Endothelial cell of umbilical vein (primary cell): ENCODE results near the gene HSPB3. TPM values are rescaled to one million over a fixed set of nuclear protein-coding genes. Genes with fewer than 3 reads are reported as not detected.

Experiments used
- Bru-seq: library from RNA; stranded (reverse); fragments of 400-500 nt; gene quantifications from one replicate; lab custom pipeline; 2021; lab: Mats Ljungman, UMichigan
- BruChase-seq, 2 experiments: library from RNA; stranded (reverse); fragments of 400-500 nt; gene quantifications; one replicate each; lab custom pipeline; 2021; lab: Mats Ljungman, UMichigan
- BruUV-seq: library from RNA; stranded (reverse); fragments of 400-500 nt; replicated peaks from 2 replicates; lab custom pipeline; 2021; lab: Mats Ljungman, UMichigan
- CTCF ChIA-PET: fragments of 300-600, 350-600 bp; sonication (Branson Sonifier 250); formaldehyde crosslinking; loops from one replicate; lab custom pipeline; 2021; ENCODE audit warnings: antibody characterized with exemption, inconsistent platforms; lab: Charles Lee
- POLR2A ChIA-PET: fragments of 300-600, 350-600 bp; sonication (Branson Sonifier 250); formaldehyde crosslinking; loops from one replicate; lab custom pipeline; 2021; ENCODE audit warnings: antibody characterized with exemption, inconsistent platforms; lab: Charles Lee
- DNase-seq: peaks from one replicate; pipeline ENCODE4 v3.0.0-alpha.2; 2011; ENCODE audit warnings: low read depth, low spot score
- FAIRE-seq: peaks from 2 replicates; lab custom pipeline; 2011; peaks lifted over from hg19 to GRCh38; lab: Jason Lieb, UNC
- H2AFZ ChIP-seq: 2 replicates; pipeline ENCODE4 v1.6.0; 2012; ENCODE audit warnings: low read depth, low read length, control low read depth, inconsistent platforms
- H3K27ac ChIP-seq: 2 replicates; pipeline ENCODE4 v1.5.1; 2011; ENCODE audit warnings: low read depth, mild to moderate bottlenecking, control low read depth, low read length, moderate library complexity; ENCODE audit not compliant: insufficient read depth
- H3K27me3 ChIP-seq, 2 experiments: 2 replicates each; pipeline versions ENCODE4 v1.6.0 to v1.6.1; 2011; ENCODE audit warnings: low read length in 2 of 2, mixed read lengths in 1 of 2; ENCODE audit not compliant: control insufficient read depth in 2 of 2, insufficient read depth in 2 of 2
- H3K36me3 ChIP-seq, 2 experiments: 2 replicates in 1 of 2; 3 replicates in 1 of 2; pipeline ENCODE4 v1.5.1; 2011; ENCODE audit warnings: low read length in 2 of 2, mild to moderate bottlenecking in 1 of 2, moderate library complexity in 1 of 2; ENCODE audit not compliant: control insufficient read depth in 2 of 2, insufficient read depth in 2 of 2; ENCODE audit errors: extremely low read depth in 1 of 2
- H3K4me1 ChIP-seq: 3 replicates; pipeline ENCODE4 v1.5.1; 2011; ENCODE audit warnings: mild to moderate bottlenecking, low read length; ENCODE audit not compliant: control insufficient read depth, insufficient read depth; ENCODE audit errors: extremely low read depth
- H3K4me2 ChIP-seq: 2 replicates; pipeline ENCODE4 v1.6.1; 2011; ENCODE audit warnings: low read length, control low read depth, mixed read lengths; ENCODE audit not compliant: insufficient read depth
- H3K4me3 ChIP-seq, 3 experiments: fragments of 200-600 bp in 1 of 3; sonication (generic), shearing (Covaris generic) in 1 of 3; replicated peaks in 1 of 3; 2 replicates each; pipeline ENCODE4 v1.5.1; 2011 to 2016; ENCODE audit warnings: control low read depth in 3 of 3, low read length in 3 of 3, mild to moderate bottlenecking in 2 of 3, inconsistent platforms in 1 of 3, low read depth in 1 of 3, moderate library complexity in 1 of 3; ENCODE audit not compliant: insufficient read depth in 1 of 3
- H3K79me2 ChIP-seq: 2 replicates; pipeline ENCODE4 v1.6.0; 2012; ENCODE audit warnings: low read length, inconsistent platforms; ENCODE audit not compliant: control insufficient read depth, insufficient read depth
- H3K9ac ChIP-seq: replicated peaks from 2 replicates; pipeline ENCODE3; 2011; ENCODE audit warnings: low read length, control low read depth; ENCODE audit not compliant: insufficient read depth; ENCODE audit errors: extremely low read depth
- H3K9me1 ChIP-seq: replicated peaks from 3 replicates; pipeline ENCODE4 v1.6.0; 2011; ENCODE audit warnings: mild to moderate bottlenecking, low read length; ENCODE audit not compliant: control insufficient read depth, insufficient read depth; ENCODE audit errors: extremely low read depth
- H3K9me3 ChIP-seq: replicated peaks from 2 replicates; pipeline ENCODE4 v1.5.1; 2012; ENCODE audit warnings: low read length, inconsistent platforms; ENCODE audit not compliant: control insufficient read depth, insufficient read depth
- H4K20me1 ChIP-seq: replicated peaks from 2 replicates; pipeline ENCODE3; 2011; ENCODE audit warnings: mild to moderate bottlenecking, low read length; ENCODE audit not compliant: control insufficient read depth, insufficient read depth; ENCODE audit errors: extremely low read depth
- EZH2 ChIP-seq: IDR thresholded peaks from 2 replicates; pipeline ENCODE4 v1.6.1; 2012; ENCODE audit warnings: borderline replicate concordance, low read depth, mild to moderate bottlenecking, moderate library complexity, low read length, inconsistent platforms; ENCODE audit not compliant: severe bottlenecking
- FOS ChIP-seq: IDR thresholded peaks from 2 replicates; pipeline ENCODE4 v1.6.1; 2011; ENCODE audit warnings: mild to moderate bottlenecking, low read length, moderate library complexity, borderline replicate concordance; ENCODE audit not compliant: insufficient read depth
- GATA2 ChIP-seq: IDR thresholded peaks from 2 replicates; pipeline ENCODE4 v1.7.0; 2011; ENCODE audit warnings: low read depth, mild to moderate bottlenecking, moderate library complexity, mixed read lengths, low read length; ENCODE audit not compliant: insufficient read length, insufficient read depth
- JUN ChIP-seq: IDR thresholded peaks from 2 replicates; pipeline ENCODE4 v1.6.1; 2011; ENCODE audit warnings: borderline replicate concordance, low read depth; ENCODE audit not compliant: insufficient read length, insufficient read depth
- MAX ChIP-seq: IDR thresholded peaks from 2 replicates; pipeline ENCODE4 v1.6.1; 2011; ENCODE audit not compliant: insufficient read depth, insufficient read length
- MYC ChIP-seq: IDR thresholded peaks from one replicate; pipeline ENCODE4 v1.6.1; 2011; ENCODE audit warnings: mild to moderate bottlenecking, low read depth, low read length
- POLR2A ChIP-seq: IDR thresholded peaks from 2 replicates; pipeline ENCODE4 v1.6.1; 2012; ENCODE audit warnings: low read depth, mild to moderate bottlenecking, control low read depth, low read length
- POLR2AphosphoS5 ChIP-seq: IDR thresholded peaks from 2 replicates; pipeline ENCODE4 v1.6.1; 2012; ENCODE audit warnings: low read depth, mild to moderate bottlenecking, control low read depth, low read length, moderate library complexity; ENCODE audit not compliant: insufficient read depth
- dilution Hi-C: fragments of 300-500 bp; cut with MboI; formaldehyde crosslinking; loops from one replicate; pipeline ENCODE4 v1.15.0; 2019; ENCODE audit warnings: low sequenced_read_pairs; ENCODE audit not compliant: extremely low pct_ligation_motif_present
- intact Hi-C: fragments of 100-400 bp; cut with micrococcal nuclease; formaldehyde crosslinking; loops from one replicate; pipeline ENCODE4 v1.10.0; 2022
- long read RNA-seq: library from polyadenylated mRNA; stranded (forward); transcript quantifications from one replicate; pipeline ENCODE4 v2.0.0, GENCODE V29; 2021
- polyA minus RNA-seq, 3 experiments: library from RNA; depleted of rRNA, polyadenylated mRNA; stranded (reverse); fragments of >200 nt; gene quantifications; 1 replicate in 1 of 3; 2 replicates in 2 of 3; pipeline ENCODE4 v1.2.3, GENCODE V29; 2011
- polyA plus RNA-seq, 4 experiments: library from polyadenylated mRNA; depleted of rRNA in 3 of 4; stranded (reverse) in 3 of 4; unstranded in 1 of 4; fragments of >200 nt; gene quantifications; 2 replicates each; pipeline versions ENCODE4 v1.2.1 to v1.2.3, GENCODE V29; 2011 to 2012; ENCODE audit warnings: missing spikeins in 1 of 4
- total RNA-seq: library from RNA; stranded (reverse); gene quantifications from 2 replicates; pipeline ENCODE4 v1.2.3, GENCODE V29; 2021
- TF ChIP-seq, protein P1 (sequence below), 2 donors: IDR thresholded peaks; 1 replicate in 1 of 2; 2 replicates in 1 of 2; pipeline ENCODE4 v1.5.1; 2011; ENCODE audit warnings: low read length in 2 of 2, mild to moderate bottlenecking in 2 of 2, moderate library complexity in 2 of 2, control low read depth in 1 of 2, inconsistent platforms in 1 of 2, low read depth in 1 of 2; ENCODE audit not compliant: insufficient read depth in 1 of 2; ENCODE audit errors: extremely low read depth in 1 of 2

The HSPB3 gene
- total RNA-seq (not detected in 2 replicates), polyA plus RNA-seq (not detected in 2 replicates), polyA minus RNA-seq (0.66 TPM in 1 of 2 replicates, not detected in the other), Bru-seq, nascent RNA (not detected), BruChase-seq, experiment 1, labeled RNA remaining after a 6-hour chase (not detected), BruChase-seq, experiment 2, labeled RNA remaining after a 2-hour chase (not detected)
- not detected in 2 replicates for polyA plus RNA-seq (2011; cell fraction: cytosol; rRNA removed)
- not detected in 2 replicates for polyA plus RNA-seq (2011; cell fraction: nucleus; rRNA removed)
- polyA plus RNA-seq (2012), result not detected in 2 replicates
- not detected for polyA minus RNA-seq (2011; cell fraction: cytosol; rRNA and poly(A)+ RNA removed)
- polyA minus RNA-seq (2011; cell fraction: nucleus; rRNA and poly(A)+ RNA removed), result 0.63 TPM in 1 of 2 replicates, not detected in the other
- long read RNA-seq, result 0 reads

GRCh38 chr5:54455413-54456157 is at the start of gene HSPB3:
Gene HSPB3 (plus strand): TSS chr5:54455699. CDS start chr5:54455790, 91 bp downstream.
- Histone ChIP-seq H3K9me1 (no peaks in the 10 kb centered on the region), H3K27ac (no peak within 1 kb of the TSS), H3K36me3 (no peaks in the 10 kb centered on the region), H2AFZ (no peak within 1 kb of the TSS), H3K4me1 (no peaks in the 10 kb centered on the region), H3K79me2 (no peaks in the 10 kb centered on the region), H3K9ac (no peak within 1 kb of the TSS), H3K4me3 (no peak within 1 kb of the TSS), H3K27me3 (peaks cover 9 to 10% of the 10 kb centered on the region in 2 experiments), H3K9me3 (no peaks in the 10 kb centered on the region), H4K20me1 (no peaks in the 10 kb centered on the region), H3K4me2 (no peak within 1 kb of the TSS)
- intact Hi-C loops (no loop called here), dilution Hi-C loops (no loop called here)
- no TSS peak for BruUV-seq
- POLR2A ChIA-PET, result no interaction called here
- DNase-seq (no peak), FAIRE-seq (no peak)
- TF ChIP-seq POLR2A (no peak), MYC (no peak), MAX (no peak), GATA2 (no peak), EZH2 (no peak), FOS (no peak), POLR2AphosphoS5 (no peak), JUN (no peak)
- TF ChIP-seq, protein P1, sequence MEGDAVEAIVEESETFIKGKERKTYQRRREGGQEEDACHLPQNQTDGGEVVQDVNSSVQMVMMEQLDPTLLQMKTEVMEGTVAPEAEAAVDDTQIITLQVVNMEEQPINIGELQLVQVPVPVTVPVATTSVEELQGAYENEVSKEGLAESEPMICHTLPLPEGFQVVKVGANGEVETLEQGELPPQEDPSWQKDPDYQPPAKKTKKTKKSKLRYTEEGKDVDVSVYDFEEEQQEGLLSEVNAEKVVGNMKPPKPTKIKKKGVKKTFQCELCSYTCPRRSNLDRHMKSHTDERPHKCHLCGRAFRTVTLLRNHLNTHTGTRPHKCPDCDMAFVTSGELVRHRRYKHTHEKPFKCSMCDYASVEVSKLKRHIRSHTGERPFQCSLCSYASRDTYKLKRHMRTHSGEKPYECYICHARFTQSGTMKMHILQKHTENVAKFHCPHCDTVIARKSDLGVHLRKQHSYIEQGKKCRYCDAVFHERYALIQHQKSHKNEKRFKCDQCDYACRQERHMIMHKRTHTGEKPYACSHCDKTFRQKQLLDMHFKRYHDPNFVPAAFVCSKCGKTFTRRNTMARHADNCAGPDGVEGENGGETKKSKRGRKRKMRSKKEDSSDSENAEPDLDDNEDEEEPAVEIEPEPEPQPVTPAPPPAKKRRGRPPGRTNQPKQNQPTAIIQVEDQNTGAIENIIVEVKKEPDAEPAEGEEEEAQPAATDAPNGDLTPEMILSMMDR (IDR thresholded peaks at IDR 0.05; ENCODE audit: extremely low read depth in 1 of 2, insufficient read depth in 1 of 2, low read depth in 1 of 2, low read length in 2 of 2), result no peak
- CTCF ChIA-PET, result interaction anchor here (0.7 to 1.2 kb wide), 3 partner anchors 10 to 36 kb away, joined by 3 read pairs; no protein-coding TSS in a partner anchor
